Glutamatergic neuron (in vitro differentiated cells): Measurements from ENCODE around the gene CATSPER4. TPM values are rescaled to one million over a fixed set of nuclear protein-coding genes. Genes with fewer than 3 reads are reported as not detected.

Experiments used
- DNase-seq: peaks from one replicate; pipeline ENCODE4 v3.0.0; 2022
- H3K27ac Mint-ChIP-seq: one replicate; pipeline ENCODE4 v1.8.0; 2020; ENCODE audit warnings: mild to moderate bottlenecking, mixed read lengths, inconsistent platforms; ENCODE audit not compliant: unreplicated experiment
- H3K27me3 Mint-ChIP-seq: one replicate; pipeline ENCODE4 v1.8.0; 2020; ENCODE audit warnings: mild to moderate bottlenecking, moderate library complexity, mixed read lengths, inconsistent platforms; ENCODE audit not compliant: unreplicated experiment
- H3K36me3 Mint-ChIP-seq: one replicate; pipeline ENCODE4 v1.8.0; 2020; ENCODE audit warnings: mild to moderate bottlenecking, mixed read lengths, inconsistent platforms; ENCODE audit not compliant: unreplicated experiment
- H3K4me1 Mint-ChIP-seq: one replicate; pipeline ENCODE4 v1.8.0; 2020; ENCODE audit warnings: mild to moderate bottlenecking, low read depth, mixed read lengths, inconsistent platforms; ENCODE audit not compliant: unreplicated experiment
- H3K4me3 Mint-ChIP-seq: one replicate; pipeline ENCODE4 v1.8.0; 2020; ENCODE audit warnings: mild to moderate bottlenecking, mixed read lengths, inconsistent platforms; ENCODE audit not compliant: unreplicated experiment
- H3K9me3 Mint-ChIP-seq: one replicate; pipeline ENCODE4 v1.8.0; 2020; ENCODE audit warnings: mild to moderate bottlenecking, moderate library complexity, mixed read lengths, inconsistent platforms; ENCODE audit not compliant: unreplicated experiment
- total RNA-seq: library from RNA; stranded (reverse); fragmentation: NEBNext Ultra II Directional; extraction: Animal tissue kit (Norgen Biotek cat#: 25700); gene quantifications from one replicate; pipeline ENCODE4 v1.2.1, GENCODE V29; 2021; ENCODE audit not compliant: unreplicated experiment
- TF ChIP-seq, protein P1 (sequence below): fragments of 200-600 bp; sonication (generic); IDR thresholded peaks from one replicate; pipeline ENCODE4 v1.5.0; 2021; ENCODE audit not compliant: partially characterized antibody, unreplicated experiment

The CATSPER4 gene
- total RNA-seq, 1 donor from 2014 or later = not detected

DNA sequence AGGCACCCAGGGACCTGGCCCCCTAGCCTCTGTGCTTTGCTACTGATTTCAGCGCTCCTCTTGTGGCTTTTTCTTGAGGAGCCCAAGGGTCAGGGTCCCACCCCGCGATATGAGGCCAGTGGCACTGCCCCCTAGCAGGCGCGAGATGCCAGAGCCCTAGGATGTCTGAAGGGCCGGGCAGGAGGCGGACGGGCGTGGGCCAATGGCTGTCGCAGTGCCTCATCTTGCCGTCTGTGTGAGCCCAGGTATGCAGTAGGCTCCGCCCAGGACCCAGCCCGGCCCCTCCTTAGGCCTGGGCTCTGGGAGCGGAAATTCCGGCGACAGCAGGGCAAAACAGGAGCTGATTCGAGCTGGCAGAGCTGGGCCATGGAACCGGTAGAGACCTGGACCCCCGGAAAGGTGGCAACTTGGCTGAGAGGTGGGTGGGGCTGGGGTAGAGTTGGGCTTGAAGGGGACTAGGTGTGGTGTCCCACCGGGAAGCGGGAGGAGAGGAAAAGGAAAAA lies 13.2 kb upstream of the CATSPER4 start, which contains the start of gene CNKSR1:
CNKSR1 (plus strand) TSS at position 310 of the 503 bp plus-strand sequence; CDS start at position 367, 57 bp downstream.
- DNase-seq = no peak
- peaks cover 3% of the 10 kb centered on the region for H3K4me1 Mint-ChIP-seq
- H3K27ac Mint-ChIP-seq = no peak within 1 kb of the TSS
- TF ChIP-seq, protein P1, sequence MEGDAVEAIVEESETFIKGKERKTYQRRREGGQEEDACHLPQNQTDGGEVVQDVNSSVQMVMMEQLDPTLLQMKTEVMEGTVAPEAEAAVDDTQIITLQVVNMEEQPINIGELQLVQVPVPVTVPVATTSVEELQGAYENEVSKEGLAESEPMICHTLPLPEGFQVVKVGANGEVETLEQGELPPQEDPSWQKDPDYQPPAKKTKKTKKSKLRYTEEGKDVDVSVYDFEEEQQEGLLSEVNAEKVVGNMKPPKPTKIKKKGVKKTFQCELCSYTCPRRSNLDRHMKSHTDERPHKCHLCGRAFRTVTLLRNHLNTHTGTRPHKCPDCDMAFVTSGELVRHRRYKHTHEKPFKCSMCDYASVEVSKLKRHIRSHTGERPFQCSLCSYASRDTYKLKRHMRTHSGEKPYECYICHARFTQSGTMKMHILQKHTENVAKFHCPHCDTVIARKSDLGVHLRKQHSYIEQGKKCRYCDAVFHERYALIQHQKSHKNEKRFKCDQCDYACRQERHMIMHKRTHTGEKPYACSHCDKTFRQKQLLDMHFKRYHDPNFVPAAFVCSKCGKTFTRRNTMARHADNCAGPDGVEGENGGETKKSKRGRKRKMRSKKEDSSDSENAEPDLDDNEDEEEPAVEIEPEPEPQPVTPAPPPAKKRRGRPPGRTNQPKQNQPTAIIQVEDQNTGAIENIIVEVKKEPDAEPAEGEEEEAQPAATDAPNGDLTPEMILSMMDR = no peak
- no peaks in the 10 kb centered on the region for H3K27me3 Mint-ChIP-seq
- no peaks in the 10 kb centered on the region for H3K36me3 Mint-ChIP-seq
- H3K9me3 Mint-ChIP-seq = no peaks in the 10 kb centered on the region
- no peak within 1 kb of the TSS for H3K4me3 Mint-ChIP-seq

DNA sequence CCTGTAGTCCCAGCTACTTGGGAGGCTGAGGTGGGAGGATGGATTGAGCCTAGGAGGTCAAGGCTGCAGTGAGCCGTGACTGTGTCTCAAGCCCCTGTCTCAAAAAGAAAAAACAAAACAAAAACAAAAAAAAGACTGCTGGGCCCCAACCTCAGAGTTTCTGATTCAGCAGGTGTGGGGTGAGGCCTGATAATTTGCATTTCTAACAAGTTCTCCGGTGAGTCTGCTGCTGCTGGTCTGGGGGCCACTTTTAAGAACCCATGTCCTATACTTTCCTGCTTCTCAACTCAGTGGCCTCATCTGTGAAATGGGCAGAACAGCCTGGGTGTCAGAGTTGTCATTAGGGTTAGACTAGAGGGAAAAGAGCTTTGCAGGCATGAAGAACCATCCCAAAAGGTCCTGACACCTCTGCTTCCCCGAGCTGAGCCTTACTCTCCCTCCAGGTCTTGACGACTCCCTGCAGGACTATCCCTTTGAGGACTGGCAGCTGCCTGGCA lies 10.3 kb upstream of the CATSPER4 start:
- no peaks in the 10 kb centered on the region for H3K36me3 Mint-ChIP-seq
- no peaks in the 10 kb centered on the region for H3K9me3 Mint-ChIP-seq
- peaks cover 3% of the 10 kb centered on the region for H3K4me1 Mint-ChIP-seq
- DNase-seq = no peak
- no peaks in the 10 kb centered on the region for H3K27me3 Mint-ChIP-seq
- H3K4me3 Mint-ChIP-seq = no peak overlapping the region
- H3K27ac Mint-ChIP-seq = no peak overlapping the region
- TF ChIP-seq, protein P1 = no peak

DNA sequence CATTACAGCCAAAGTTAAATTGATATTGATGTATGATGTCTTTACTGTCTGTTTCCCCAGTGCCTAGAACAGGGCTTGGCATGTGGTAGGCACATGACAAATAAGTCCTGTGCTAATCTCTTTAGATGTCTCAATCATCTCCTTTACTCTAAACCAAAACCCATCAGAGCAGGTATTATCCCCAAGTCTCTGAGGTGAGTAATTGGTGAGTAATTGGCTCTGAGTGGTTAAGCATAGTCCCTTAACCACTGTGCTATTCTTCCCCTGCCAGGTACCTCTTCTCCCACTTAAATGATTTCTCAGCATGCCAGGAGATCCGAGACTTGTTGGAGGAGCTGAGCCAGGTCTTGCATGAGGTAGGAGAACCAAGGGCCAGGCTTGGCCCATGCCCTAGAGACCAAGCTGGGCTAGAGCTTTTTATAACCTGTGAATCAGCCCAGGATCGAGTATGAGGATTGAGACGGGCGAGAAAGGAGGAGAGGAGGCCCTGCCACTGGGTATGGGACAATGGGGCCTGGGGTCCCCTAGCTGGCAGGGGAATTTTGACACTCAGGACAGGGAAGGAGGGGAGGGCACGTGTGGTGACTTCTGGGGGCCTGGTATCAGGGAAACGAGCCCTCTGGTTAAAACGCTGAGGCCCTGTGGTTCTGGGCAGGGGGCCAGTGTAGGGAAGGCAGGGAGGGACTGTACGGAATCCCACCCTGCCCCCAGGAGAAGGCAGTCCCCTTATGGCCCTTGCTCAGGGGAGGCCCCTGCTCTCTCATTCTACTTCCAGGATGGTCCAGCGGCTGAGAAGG lies 8.6 kb upstream of the CATSPER4 start:
- Mint-ChIP-seq H3K27ac (no peak overlapping the region), H3K4me3 (no peak overlapping the region), H3K36me3 (no peaks in the 10 kb centered on the region), H3K27me3 (no peaks in the 10 kb centered on the region), H3K4me1 (peaks cover 3% of the 10 kb centered on the region), H3K9me3 (no peaks in the 10 kb centered on the region)
- TF ChIP-seq, protein P1 = no peak
- no peak for DNase-seq

DNA sequence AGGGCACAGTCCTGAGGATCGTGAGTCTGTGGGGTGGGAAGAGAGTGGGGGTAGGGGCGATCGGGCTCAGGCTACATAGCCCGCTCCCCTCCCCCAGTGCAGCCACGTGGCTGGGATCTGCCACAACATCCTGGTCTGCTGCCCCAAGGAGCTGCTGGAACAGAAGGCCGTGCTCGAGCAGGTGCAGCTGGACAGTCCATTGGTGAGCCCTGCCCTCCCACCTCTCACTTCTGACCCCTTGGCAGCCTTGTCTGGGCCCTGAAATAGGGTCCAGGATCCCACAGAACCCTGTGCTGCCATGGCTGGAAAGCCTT lies 8.1 kb upstream of the CATSPER4 start:
- Mint-ChIP-seq H3K27ac (no peak overlapping the region), H3K9me3 (no peaks in the 10 kb centered on the region), H3K4me1 (peaks cover 3% of the 10 kb centered on the region), H3K4me3 (no peak overlapping the region), H3K27me3 (no peaks in the 10 kb centered on the region), H3K36me3 (no peaks in the 10 kb centered on the region)
- TF ChIP-seq, protein P1 = no peak
- DNase-seq = no peak

DNA sequence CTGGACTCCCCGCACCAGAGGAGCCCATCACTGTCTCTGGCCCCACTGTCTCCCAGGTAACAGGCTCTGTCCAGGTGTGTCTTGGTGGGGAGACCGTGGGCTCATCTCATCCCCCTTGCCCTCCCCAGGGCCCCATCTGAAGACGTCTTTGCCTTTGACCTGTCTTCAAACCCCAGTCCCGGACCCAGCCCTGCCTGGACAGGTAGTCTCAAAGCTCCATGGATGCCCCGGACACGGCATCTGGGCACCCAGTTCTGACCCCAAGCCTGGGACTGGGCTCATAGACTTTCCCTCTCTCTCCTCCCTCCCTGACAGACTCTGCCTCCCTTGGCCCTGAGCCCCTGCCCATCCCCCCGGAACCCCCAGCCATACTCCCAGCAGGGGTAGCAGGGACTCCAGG lies 6.3 kb upstream of the CATSPER4 start:
- no peaks in the 10 kb centered on the region for H3K27me3 Mint-ChIP-seq
- TF ChIP-seq, protein P1 = no peak
- no peak overlapping the region for H3K27ac Mint-ChIP-seq
- H3K36me3 Mint-ChIP-seq = no peaks in the 10 kb centered on the region
- H3K9me3 Mint-ChIP-seq = no peaks in the 10 kb centered on the region
- DNase-seq = no peak
- no peaks in the 10 kb centered on the region for H3K4me1 Mint-ChIP-seq
- H3K4me3 Mint-ChIP-seq = no peak overlapping the region
